ENCODE results near the gene SLC26A8.

- TF ChIP-seq CTCF (conservative IDR thresholded peaks at IDR 0.05 in 1 of 2, IDR thresholded peaks at IDR 0.05 in 1 of 2; ENCODE audit: extremely low read depth in 1 of 2, insufficient read depth in 1 of 2, low read depth in 1 of 2, low read length in 2 of 2) (no peak), EZH2 (IDR thresholded peaks at IDR 0.05; ENCODE audit: borderline replicate concordance, low read length) (no peak)
Observed at GRCh38 chr6:36049582-36049981, 25.1 kb upstream of the SLC26A8 start.
